22Rv1 (cell line): ENCODE results near the gene CFD.

ENCODE experiments used
- H3K27ac ChIP-seq: fragments of 450-650 bp; 2 replicates; pipeline ENCODE4 v1.5.1; 2017
- ZFX ChIP-seq: fragments of 450-650 bp; IDR thresholded peaks from 2 replicates; pipeline ENCODE4 v1.6.1; 2017; ENCODE audit warnings: antibody characterized with exemption, borderline replicate concordance
- TF ChIP-seq, protein P1 (sequence below): fragments of 450-650 bp; IDR thresholded peaks from 2 replicates; pipeline ENCODE4 v1.5.1; 2017; ENCODE audit warnings: mild to moderate bottlenecking

Gene CFD

GRCh38 chr19:858868-859843 is at the start of gene CFD:
TSS of gene CFD (plus strand) at chr19:859664. CDS start at chr19:859690, 26 bp downstream.
- peak within 1 kb of the TSS; percentile 88 for H3K27ac ChIP-seq
- TF ChIP-seq, protein P1, sequence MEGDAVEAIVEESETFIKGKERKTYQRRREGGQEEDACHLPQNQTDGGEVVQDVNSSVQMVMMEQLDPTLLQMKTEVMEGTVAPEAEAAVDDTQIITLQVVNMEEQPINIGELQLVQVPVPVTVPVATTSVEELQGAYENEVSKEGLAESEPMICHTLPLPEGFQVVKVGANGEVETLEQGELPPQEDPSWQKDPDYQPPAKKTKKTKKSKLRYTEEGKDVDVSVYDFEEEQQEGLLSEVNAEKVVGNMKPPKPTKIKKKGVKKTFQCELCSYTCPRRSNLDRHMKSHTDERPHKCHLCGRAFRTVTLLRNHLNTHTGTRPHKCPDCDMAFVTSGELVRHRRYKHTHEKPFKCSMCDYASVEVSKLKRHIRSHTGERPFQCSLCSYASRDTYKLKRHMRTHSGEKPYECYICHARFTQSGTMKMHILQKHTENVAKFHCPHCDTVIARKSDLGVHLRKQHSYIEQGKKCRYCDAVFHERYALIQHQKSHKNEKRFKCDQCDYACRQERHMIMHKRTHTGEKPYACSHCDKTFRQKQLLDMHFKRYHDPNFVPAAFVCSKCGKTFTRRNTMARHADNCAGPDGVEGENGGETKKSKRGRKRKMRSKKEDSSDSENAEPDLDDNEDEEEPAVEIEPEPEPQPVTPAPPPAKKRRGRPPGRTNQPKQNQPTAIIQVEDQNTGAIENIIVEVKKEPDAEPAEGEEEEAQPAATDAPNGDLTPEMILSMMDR = no peak
- no peak for TF ChIP-seq ZFX

DNA sequence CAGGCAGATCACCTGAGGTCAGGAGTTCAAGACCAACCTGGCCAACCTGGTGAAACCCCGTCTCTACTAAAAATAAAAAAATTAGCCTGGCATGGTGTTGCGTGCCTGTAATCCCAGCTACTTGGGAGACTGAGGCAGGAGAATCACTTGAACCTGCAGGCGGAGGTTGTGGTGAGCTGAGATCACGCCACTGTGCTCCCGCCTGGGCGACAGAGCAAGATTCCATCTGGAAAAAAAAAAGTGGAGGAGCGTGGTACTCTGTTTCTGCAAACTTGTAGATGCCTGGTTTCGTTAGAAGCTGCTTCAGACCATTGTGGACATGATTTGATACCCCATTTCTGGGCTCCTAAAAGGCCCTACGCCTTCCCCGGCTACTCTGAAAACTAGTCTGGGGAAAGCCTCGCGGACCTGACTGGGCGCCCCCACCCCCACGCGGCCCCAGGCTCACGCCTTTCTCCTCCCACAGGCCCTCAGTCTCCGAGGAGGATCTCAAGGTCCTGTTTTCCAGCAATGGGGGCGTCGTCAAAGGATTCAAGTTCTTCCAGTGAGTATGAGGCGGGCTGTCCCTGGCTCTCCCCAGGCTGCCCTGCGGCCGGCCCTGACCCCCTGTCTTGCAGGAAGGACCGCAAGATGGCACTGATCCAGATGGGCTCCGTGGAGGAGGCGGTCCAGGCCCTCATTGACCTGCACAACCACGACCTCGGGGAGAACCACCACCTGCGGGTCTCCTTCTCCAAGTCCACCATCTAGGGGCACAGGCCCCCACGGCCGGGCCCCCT is 49.2 kb upstream of the CFD start:
- no peak overlapping the region for H3K27ac ChIP-seq
- TF ChIP-seq ZFX = no peak
- TF ChIP-seq, protein P1 = no peak

- TF ChIP-seq, protein P1 = no peak
- no peak for TF ChIP-seq ZFX
- no peak overlapping the region for H3K27ac ChIP-seq
Measured at GRCh38 chr19:810883-811489, 48.5 kb upstream of the CFD start.

GRCh38 chr19:811506-812048 is 47.9 kb upstream of the CFD start:
- no peak overlapping the region for H3K27ac ChIP-seq
- no peak for TF ChIP-seq ZFX
- TF ChIP-seq, protein P1 = no peak

GRCh38 chr19:812049-812746 is 47.3 kb upstream of the CFD start:
- TF ChIP-seq, protein P1 = no peak
- no peak for TF ChIP-seq ZFX
- no peak overlapping the region for H3K27ac ChIP-seq

DNA sequence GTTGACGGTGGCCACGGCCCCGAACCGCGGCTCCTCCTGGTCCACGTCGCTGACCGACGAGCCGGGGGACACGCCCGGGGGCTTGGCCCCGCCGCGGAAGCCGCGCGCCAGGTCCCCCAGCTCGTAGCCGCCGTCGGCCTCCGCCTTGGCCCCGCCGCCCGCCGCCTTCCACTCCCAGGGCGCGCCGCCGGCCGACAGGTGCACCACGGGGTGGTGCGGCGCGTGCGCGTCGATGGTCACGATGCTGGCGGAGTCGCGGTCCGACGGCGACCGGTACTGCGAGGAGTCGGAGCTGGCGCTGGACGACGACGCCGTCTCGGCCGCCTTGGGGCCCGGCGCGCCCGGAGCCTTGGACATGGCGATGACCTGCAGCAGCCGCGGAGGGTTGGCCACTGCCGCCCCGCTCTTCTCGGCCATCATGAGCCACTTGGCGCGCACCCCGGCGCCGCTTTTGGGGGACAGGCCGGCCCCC is 46.7 kb upstream of the CFD start:
- no peak overlapping the region for H3K27ac ChIP-seq
- TF ChIP-seq, protein P1 = no peak
- no peak for TF ChIP-seq ZFX
